HG02588 (cell line): ENCODE measurements around the gene FAM83E.
"Not testable (repeated sequence)": the region's sequence is repeated elsewhere in the genome, so short reads cannot be mapped to it uniquely, and the experiment has no call there.

Experiments used
- ATAC-seq: cut with Tn5 transposase; IDR thresholded peaks from one replicate; pipeline ENCODE4 v1.9.1; 2021; ENCODE audit warnings: mild to moderate bottlenecking, moderate library complexity; ENCODE audit not compliant: unreplicated experiment

FAM83E gene

GRCh38 chr19:48642862-48643261 is 28.0 kb upstream of the FAM83E start:
- ATAC-seq = no peak

GRCh38 chr19:48641850-48642249 is 27.0 kb upstream of the FAM83E start:
- ATAC-seq = no peak

- no peak for ATAC-seq
Observed at GRCh38 chr19:48639483-48640375, 24.9 kb upstream of the FAM83E start.

GRCh38 chr19:48638831-48639381 is 24.0 kb upstream of the FAM83E start:
- no peak for ATAC-seq

GRCh38 chr19:48637948-48638830 is 23.3 kb upstream of the FAM83E start:
- peak; percentile 7 for ATAC-seq

GRCh38 chr19:48637449-48637947 is 22.6 kb upstream of the FAM83E start:
- ATAC-seq = peak; percentile 66

- no peak for ATAC-seq
Observed at GRCh38 chr19:48636859-48637448, 22.1 kb upstream of the FAM83E start, which contains the start of gene DBP. Gene DBP, minus strand, starts transcription at chr19:48637379. Its CDS starts 385 bp downstream, at chr19:48636994.

GRCh38 chr19:48635966-48636858 is 21.3 kb upstream of the FAM83E start:
- ATAC-seq = no peak

- ATAC-seq = peak; percentile 24
Observed at GRCh38 chr19:48635263-48635965, 20.5 kb upstream of the FAM83E start.

GRCh38 chr19:48634424-48635262 is 19.8 kb upstream of the FAM83E start:
- ATAC-seq = peak; percentile 30

GRCh38 chr19:48634036-48634342 is 19.1 kb upstream of the FAM83E start:
- ATAC-seq = no peak

- ATAC-seq = no peak
Observed at GRCh38 chr19:48633148-48634035, 18.5 kb upstream of the FAM83E start.

GRCh38 chr19:48632692-48633147 is 17.8 kb upstream of the FAM83E start:
- ATAC-seq = no peak

- ATAC-seq = not testable (repeated sequence)
Observed at GRCh38 chr19:48632286-48632685, 17.4 kb upstream of the FAM83E start.

GRCh38 chr19:48631225-48631624 is 16.3 kb upstream of the FAM83E start:
- ATAC-seq = no peak

- no peak for ATAC-seq
Observed at GRCh38 chr19:48630296-48631063, 15.6 kb upstream of the FAM83E start.
